ENCODE results near the gene SLC3A2. TPM values are rescaled to one million over a fixed set of nuclear protein-coding genes. Genes with fewer than 3 reads are reported as not detected.

Gene SLC3A2
- total RNA-seq, 1 experiment from 2014 or later: 334 TPM

GRCh38 chr11:62865635-62866034, 15.1 kb upstream of the SLC3A2 start:
- ATAC-seq: no peak
- ChIA-PET CTCF (interaction anchor here (0.6 to 1.0 kb wide), 3 partner anchors 78 to 79 kb away, joined by 3 read pairs; no protein-coding TSS in a partner anchor), POLR2A (interaction anchor here (0.6 kb wide), 3 partner anchors 14 to 106 kb away, joined by 3 to 6 read pairs (median 5); no protein-coding TSS in a partner anchor)
- TF ChIP-seq ZBTB21 (CRISPR knock-in tag; IDR thresholded peaks at IDR 0.05; ENCODE audit: borderline replicate concordance) (no peak), ZNF232 (CRISPR knock-in tag; IDR thresholded peaks at IDR 0.05) (no peak), ETV6 (CRISPR knock-in tag; IDR thresholded peaks at IDR 0.05) (no peak), ZNF263 (CRISPR knock-in tag; IDR thresholded peaks at IDR 0.05; ENCODE audit: low read depth) (no peak), TEAD1 (CRISPR knock-in tag; IDR thresholded peaks at IDR 0.05) (no peak), ESRRA (CRISPR knock-in tag; IDR thresholded peaks at IDR 0.05; ENCODE audit: borderline replicate concordance) (no peak), STAT6 (CRISPR knock-in tag; conservative IDR thresholded peaks at IDR 0.05; ENCODE audit: low read depth) (no peak), ZNF138 (CRISPR knock-in tag; conservative IDR thresholded peaks at IDR 0.05) (no peak), ZNF121 (CRISPR knock-in tag; IDR thresholded peaks at IDR 0.05) (no peak), FOXP1 (CRISPR knock-in tag; IDR thresholded peaks at IDR 0.05; ENCODE audit: borderline replicate concordance) (no peak), CBFB (CRISPR knock-in tag; IDR thresholded peaks at IDR 0.05; ENCODE audit: low read depth) (no peak), NFATC4 (CRISPR knock-in tag; IDR thresholded peaks at IDR 0.05) (no peak), MYBL2 (CRISPR knock-in tag; IDR thresholded peaks at IDR 0.05) (no peak), MXD4 (CRISPR knock-in tag; IDR thresholded peaks at IDR 0.05; ENCODE audit: borderline replicate concordance) (no peak)
- TF ChIP-seq, protein P1, sequence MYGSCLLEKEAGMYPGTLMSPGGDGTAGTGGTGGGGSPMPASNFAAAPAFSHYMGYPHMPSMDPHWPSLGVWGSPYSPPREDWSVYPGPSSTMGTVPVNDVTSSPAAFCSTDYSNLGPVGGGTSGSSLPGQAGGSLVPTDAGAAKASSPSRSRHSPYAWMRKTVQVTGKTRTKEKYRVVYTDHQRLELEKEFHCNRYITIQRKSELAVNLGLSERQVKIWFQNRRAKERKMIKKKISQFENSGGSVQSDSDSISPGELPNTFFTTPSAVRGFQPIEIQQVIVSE (CRISPR knock-in tag; IDR thresholded peaks at IDR 0.05; ENCODE audit: borderline replicate concordance): no peak
- TF ChIP-seq, protein P2, sequence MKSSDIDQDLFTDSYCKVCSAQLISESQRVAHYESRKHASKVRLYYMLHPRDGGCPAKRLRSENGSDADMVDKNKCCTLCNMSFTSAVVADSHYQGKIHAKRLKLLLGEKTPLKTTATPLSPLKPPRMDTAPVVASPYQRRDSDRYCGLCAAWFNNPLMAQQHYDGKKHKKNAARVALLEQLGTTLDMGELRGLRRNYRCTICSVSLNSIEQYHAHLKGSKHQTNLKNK (CRISPR knock-in tag; IDR thresholded peaks at IDR 0.05): no peak
- TF ChIP-seq, protein P3, sequence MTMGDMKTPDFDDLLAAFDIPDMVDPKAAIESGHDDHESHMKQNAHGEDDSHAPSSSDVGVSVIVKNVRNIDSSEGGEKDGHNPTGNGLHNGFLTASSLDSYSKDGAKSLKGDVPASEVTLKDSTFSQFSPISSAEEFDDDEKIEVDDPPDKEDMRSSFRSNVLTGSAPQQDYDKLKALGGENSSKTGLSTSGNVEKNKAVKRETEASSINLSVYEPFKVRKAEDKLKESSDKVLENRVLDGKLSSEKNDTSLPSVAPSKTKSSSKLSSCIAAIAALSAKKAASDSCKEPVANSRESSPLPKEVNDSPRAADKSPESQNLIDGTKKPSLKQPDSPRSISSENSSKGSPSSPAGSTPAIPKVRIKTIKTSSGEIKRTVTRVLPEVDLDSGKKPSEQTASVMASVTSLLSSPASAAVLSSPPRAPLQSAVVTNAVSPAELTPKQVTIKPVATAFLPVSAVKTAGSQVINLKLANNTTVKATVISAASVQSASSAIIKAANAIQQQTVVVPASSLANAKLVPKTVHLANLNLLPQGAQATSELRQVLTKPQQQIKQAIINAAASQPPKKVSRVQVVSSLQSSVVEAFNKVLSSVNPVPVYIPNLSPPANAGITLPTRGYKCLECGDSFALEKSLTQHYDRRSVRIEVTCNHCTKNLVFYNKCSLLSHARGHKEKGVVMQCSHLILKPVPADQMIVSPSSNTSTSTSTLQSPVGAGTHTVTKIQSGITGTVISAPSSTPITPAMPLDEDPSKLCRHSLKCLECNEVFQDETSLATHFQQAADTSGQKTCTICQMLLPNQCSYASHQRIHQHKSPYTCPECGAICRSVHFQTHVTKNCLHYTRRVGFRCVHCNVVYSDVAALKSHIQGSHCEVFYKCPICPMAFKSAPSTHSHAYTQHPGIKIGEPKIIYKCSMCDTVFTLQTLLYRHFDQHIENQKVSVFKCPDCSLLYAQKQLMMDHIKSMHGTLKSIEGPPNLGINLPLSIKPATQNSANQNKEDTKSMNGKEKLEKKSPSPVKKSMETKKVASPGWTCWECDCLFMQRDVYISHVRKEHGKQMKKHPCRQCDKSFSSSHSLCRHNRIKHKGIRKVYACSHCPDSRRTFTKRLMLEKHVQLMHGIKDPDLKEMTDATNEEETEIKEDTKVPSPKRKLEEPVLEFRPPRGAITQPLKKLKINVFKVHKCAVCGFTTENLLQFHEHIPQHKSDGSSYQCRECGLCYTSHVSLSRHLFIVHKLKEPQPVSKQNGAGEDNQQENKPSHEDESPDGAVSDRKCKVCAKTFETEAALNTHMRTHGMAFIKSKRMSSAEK (CRISPR knock-in tag; IDR thresholded peaks at IDR 0.05; ENCODE audit: borderline replicate concordance): no peak
- TF ChIP-seq, protein P4, sequence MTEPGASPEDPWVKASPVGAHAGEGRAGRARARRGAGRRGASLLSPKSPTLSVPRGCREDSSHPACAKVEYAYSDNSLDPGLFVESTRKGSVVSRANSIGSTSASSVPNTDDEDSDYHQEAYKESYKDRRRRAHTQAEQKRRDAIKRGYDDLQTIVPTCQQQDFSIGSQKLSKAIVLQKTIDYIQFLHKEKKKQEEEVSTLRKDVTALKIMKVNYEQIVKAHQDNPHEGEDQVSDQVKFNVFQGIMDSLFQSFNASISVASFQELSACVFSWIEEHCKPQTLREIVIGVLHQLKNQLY (CRISPR knock-in tag; IDR thresholded peaks at IDR 0.05): no peak
- H3K4me3 Mint-ChIP-seq: no peak overlapping the region
- peaks cover 35% of the 10 kb centered on the region for H3K36me3 Mint-ChIP-seq
- H3K9me3 Mint-ChIP-seq: no peaks in the 10 kb centered on the region
- no peaks in the 10 kb centered on the region for H3K27me3 Mint-ChIP-seq (ENCODE audit: low read depth)
- peak overlapping the region; percentile 53 for H3K27ac Mint-ChIP-seq
- DNase-seq (ENCODE audit: low spot score): no peak
- peaks cover 31% of the 10 kb centered on the region for H3K4me1 Mint-ChIP-seq
